Right lung (tissue), 5 donors: Measurements from ENCODE around the gene SNX8. TPM values are rescaled to one million over a fixed set of nuclear protein-coding genes. Genes with fewer than 3 reads are reported as not detected.
"Not testable (repeated sequence)": the region's sequence is repeated elsewhere in the genome, so short reads cannot be mapped to it uniquely, and the experiment has no call there.

ENCODE experiments used
- DNase-seq, 2 donors: peaks; one replicate each; pipeline ENCODE4 v3.0.0-alpha.2; 2013
- polyA plus RNA-seq, 5 donors: library from polyadenylated mRNA; unstranded; fragments of 120-200 nt; gene quantifications; one replicate each; pipeline versions ENCODE4 v1.2.1 to v1.2.3, GENCODE V29; 2013; ENCODE audit warnings: inconsistent platforms in 1 of 5, low replicate concordance in 1 of 5; ENCODE audit not compliant: insufficient read length in 5 of 5, insufficient read depth in 1 of 5

SNX8 gene
- polyA plus RNA-seq, 5 donors = 22.2 to 33.7 (median 24.6) TPM

DNA sequence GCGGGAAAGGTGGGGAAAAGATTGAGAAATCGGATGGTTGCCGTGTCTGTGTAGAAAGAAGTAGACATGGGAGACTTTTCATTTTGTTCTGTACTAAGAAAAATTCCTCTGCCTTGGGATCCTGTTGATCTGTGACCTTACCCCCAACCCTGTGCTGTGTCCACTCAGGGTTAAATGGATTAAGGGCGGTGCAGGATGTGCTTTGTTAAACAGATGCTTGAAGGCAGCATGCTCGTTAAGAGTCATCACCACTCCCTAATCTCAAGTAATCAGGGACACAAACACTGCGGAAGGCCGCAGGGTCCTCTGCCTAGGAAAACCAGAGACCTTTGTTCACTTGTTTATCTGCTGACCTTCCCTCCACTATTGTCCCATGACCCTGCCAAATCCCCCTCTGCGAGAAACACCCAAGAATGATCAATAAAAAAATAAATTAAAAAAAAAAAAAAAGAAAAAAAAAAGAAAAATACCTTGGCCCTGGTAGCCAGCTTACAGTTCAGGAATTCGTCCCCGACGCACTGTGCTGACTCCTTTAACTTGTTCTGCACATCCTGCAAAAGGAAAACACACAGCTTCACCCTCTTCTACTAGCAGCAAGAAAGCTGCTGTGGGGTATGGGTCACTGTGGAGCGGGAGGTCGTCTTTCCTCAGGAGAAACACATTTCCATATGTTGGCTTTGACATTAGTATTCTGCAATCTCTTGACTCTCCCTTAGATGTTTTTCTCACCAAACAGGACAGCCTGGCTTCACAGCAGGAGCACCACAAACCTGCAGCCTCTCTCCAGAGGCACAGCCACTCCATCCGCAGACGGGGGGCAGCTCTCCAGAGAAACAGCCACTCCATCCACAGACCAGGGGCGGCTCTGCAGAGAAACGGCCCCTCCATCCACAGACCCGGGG, 44.9 kb downstream of the SNX8 start:
- DNase-seq = not testable (repeated sequence)

DNA sequence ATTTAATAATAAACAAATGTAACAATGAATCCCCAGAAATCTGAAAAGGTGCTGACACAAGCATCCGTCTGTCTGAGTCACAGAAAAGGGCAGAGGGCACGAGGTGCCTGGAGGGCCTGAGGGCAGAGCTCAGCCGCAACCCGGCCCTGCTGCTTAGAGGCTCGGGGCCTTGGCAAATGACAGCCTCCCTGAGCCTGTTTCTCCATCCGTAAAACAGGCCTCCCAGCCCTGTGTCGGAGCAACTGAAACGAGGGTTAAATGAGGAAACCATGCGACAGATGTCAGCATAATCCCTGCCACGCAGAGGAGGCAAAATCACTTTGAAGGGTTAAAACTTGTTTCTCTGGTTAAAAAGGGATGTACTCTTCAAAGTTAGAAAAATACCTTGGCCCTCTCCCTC, 47.3 kb downstream of the SNX8 start:
- DNase-seq = no peak

GRCh38 chr7:2264158-2264557, 50.1 kb downstream of the SNX8 start:
- no peak for DNase-seq

- no peak for DNase-seq
Observed at GRCh38 chr7:2263176-2263575, 51.1 kb downstream of the SNX8 start.

DNA sequence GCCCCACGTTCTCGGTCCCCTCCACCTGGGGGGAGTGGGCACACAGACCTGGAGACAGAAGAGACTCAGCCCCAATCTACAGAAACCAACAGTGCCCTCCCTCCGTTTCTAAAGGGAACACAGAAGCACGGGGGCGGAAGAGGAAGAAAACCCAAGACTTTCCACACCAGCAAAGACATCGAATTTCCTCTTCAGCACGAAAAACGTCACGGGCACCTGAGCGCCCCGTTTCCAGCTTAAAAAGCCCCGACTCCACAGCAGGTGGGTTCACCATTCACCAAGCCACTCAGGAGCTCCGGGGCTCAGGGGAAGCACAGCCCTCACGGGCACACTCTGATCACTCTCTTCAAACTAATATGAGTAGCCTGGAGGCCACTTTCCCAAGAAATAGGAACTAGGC, 52.6 kb downstream of the SNX8 start:
- DNase-seq = no peak

DNA sequence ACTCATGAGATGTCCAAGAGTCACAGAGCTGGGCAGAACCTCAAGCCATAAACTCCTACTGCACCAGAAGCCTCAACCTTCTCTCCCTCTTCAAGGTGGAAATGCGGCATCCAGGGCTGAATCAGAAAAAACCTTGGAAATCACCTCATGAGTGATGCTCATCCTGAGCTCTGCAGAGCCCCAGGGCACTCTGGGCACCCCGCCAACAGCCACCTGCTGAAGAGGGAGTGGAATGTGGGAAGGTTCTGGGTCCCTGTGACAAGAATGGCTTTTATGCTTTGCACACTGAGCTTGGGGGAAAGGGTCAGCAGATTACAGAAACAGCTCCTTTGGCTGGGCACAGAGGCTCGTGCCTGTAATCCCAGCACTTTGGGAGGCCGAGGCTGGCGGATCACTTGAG, 53.4 kb downstream of the SNX8 start:
- peak in 1 of 2 donors; percentile 38 for DNase-seq

DNA sequence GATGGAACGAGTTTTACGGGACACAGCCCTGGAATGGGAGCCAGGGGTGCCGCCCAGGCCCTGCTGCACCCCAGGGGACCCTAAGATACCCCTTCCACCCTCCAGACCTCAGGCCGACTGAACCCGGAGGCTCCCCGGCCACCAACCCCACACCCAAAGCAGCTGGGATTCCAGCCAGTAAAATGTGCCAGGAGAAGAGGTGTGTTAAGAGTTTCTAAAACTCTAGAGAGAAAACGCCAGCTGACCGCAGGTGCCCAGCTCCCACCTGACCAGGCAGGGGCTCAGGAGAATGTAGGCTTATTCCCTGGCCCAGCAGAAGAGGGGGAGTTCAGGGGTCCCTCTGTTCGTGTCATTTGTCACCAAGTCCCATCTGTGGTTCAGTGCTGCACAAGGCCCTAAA, 54.8 kb downstream of the SNX8 start:
- no peak for DNase-seq

- no peak for DNase-seq
Observed at GRCh38 chr7:2258661-2259365, 55.4 kb downstream of the SNX8 start.

- no peak for DNase-seq
Observed at GRCh38 chr7:2257651-2258050, 56.6 kb downstream of the SNX8 start.

- DNase-seq = no peak
Observed at GRCh38 chr7:2257046-2257551, 57.1 kb downstream of the SNX8 start.

DNA sequence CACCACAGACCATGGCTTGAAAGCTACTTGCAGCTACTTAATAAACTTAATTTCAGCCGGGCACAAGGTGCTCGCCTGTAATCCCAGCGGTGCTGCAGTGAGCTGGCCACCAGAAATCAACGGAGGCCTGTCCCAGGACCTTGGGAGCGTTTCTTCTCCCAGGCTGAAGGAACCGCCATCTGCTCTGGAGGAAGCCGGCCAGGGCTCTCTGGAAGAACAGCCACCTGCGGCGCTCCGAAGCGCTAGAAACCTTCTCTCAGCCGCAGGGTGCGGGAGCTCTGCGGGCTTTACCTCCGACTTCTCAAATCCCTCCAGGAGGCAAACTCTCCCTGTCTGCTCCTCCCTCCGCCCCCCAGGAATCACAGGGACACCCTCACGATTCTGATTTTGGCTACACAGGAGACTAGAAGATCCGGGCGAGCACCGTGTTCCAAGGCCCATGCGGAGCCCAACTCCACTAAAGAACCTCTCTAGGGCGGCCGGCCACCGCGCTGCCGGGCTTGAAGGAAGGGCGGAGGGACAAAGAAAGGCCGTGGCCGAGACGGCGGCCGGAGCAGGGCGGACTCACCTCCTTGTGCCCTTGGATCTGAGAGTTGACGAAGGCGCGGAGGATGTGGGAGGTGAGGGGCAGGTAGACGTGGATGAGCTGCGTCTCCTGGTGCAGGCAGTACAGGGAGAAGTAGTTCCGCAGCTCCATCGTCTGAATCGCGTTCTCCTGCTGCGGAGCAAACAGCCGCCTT, 57.8 kb downstream of the SNX8 start:
- DNase-seq = no peak

DNA sequence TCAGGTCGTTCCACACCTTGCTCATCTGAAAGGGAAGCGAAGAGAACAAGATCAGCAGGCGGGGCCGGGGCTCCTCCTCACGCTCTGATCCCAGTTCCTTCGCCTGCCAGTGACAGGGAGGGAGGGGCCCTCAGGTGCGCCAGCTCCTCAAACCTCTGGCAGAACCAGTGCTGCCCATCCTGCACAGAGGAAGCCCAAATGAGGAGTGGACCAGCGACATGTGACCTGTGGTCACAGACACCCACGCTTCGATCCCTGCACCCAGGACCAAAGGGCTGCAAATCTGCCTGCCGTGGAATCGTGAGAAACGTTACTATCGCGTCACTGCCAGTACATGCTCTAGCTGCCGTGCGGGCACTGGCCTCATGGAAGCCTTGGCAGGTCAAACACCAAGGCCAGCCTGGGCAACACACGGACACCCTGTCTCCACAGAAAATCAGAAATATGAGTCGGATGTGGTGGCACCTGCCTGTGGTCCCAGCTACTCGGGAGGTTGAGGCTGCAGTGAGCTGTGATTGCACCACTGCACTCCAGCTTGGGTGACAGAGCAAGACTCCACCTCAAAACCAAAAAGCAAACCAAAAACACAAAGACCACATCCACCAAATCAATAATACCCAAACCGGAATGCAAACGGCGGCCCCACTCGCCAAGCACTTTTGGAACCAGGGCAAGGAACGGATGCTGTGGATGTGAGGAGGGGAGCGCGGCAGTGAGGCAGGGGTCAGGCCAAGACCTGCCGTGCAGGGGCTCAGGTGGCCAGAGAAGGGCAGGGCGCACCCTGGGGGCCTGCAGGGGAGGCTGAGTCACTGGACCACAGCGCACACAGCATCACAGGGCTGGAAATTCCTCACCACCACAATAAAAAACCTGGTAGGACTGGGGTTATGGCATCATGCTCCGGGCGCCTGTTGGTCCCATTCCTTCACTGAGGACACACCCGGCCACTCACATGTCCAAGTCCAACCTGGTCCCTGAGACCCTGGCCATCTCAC, 58.8 kb downstream of the SNX8 start:
- DNase-seq = no peak

DNA sequence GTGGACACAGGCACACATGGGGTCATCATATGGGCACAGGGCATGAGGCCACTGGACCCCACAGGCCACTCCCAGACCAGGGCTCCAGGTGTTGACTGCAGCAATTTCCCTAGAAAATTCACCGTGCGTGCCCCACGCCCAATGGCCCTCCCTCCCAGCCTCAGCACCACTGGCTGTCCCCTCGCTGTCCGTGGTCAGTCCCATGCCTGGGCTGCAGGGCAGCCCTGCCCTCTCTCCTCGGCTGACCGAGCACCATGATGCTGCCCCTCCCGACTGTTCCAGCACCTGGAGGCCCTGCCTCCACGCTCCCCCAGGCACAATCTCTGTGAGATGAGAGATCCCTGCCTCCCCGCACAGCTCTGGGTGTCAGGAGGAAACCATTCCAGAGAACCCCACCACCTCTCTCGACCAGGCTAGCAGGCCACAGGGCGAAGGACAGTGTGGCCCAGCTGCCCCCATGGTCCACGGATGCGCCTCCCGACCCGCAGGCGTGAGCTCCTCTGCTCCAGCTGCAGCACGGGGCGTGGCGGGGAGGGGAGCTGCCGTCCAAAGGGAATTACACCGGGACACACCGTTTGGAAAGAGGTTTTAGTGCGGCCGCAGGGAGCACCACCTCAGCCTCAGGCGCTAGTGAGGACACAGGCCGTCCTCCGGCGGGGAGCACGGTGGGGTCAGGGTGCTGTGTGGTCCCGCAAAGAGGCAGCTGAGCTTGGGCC, 59.7 kb downstream of the SNX8 start:
- DNase-seq = no peak

DNA sequence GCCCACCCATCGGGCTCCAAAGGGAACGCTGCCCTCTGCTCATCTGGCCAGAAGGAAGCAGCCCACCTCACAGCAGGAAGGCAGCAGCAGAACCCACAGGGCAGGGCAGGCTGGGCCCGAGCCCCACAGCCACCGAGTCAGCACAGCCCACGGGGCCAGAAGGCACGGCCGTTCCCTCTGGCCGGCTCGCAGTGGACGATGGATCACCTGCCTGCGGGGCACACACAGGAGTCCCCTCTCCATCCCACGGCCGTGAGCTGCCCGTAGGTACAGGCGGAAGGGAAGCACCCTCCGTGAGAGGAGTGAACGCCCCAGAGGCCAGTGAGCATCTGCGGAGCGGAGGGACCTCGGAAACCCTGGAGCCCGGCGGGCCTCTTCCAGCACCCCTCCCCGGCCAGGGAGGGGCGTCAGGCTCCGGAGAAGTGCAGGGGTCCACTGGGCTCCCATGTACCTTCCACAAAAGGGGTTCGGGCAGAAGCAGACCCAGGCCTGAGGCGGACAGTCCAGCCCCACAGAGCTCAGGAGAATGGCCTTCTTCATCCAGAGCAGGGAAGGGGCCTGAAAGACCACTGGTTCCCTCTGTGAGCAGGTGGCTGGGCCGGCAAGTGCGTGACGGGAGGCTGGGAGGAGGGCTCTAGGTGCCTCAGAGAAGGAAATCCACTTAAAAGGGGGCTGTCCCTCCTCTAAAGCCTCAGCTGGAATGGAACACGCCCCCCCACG, 60.6 kb downstream of the SNX8 start:
- no peak for DNase-seq

DNA sequence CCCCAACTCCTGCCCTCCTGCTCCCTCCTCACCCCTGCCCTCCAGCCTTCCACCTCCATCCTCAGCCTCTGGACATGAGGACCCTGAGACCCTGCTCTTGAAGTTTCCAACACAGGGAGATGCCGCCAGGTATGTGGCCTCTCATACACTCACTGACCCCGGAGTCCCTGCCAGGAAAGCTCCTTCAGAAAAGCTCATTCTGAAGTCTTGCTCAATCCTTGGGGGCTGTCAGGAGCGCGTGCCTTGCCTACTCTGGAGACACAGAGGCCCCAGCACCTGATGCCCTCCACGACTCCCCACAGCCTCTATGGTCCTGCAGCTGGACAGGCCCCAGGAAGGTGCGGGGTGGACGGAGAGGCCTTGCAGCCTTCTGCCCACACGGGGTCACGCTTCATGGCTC, 61.2 kb downstream of the SNX8 start:
- DNase-seq = no peak

DNA sequence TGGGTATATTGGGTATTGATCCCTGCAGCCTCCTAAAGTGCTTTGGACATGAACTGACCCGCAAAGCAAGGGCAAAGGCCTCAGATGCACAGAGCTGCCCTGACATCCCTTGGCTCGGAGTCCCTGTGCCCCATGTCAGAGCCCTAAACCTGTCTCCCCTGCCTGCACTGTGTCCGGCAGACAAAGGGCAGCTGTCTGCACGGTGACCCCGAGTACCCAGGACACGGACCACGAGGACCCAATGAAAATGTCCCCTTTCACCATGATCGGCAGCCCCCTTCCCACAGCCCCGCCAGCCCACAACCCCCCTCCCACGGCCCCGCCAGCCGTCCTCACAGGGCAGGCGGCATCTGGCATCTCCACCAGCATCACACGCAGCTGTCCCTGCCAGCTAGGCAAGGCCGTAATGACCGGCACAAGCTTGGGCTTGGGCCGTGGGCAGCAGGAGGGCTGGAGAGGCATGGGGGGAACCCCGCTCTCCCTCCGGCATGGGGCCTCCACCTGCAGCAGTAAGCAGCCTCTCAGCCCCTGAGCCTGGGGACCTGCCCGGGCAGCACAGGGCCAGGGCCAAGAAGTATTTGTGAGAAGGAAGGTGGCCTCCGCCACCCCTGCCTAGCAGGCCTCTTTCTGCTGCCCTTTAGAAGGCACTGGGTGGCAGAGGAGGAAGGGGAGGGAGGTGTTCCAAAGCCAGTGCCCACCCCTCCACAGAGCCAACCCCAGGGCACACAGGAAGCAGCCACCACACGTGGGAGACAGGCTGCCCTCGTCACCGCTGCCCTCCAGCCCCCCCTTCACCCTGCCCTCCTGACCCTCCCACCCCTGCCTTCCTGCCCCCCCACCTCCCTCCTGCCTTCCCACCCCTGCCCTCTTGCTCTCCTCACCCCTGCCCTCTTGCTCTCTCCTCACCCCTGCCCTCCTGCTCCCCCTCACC, 62.1 kb downstream of the SNX8 start:
- no peak for DNase-seq

GRCh38 chr7:2251381-2251780, 62.9 kb downstream of the SNX8 start:
- DNase-seq = no peak

GRCh38 chr7:2249744-2250323, 64.4 kb downstream of the SNX8 start:
- no peak for DNase-seq
